Stimulated activated CD8-positive, alpha-beta memory T cell treated with anti-CD3 and anti-CD28 coated beads, Interleukin-4, amount 100 ng/mL, for 48 hours (primary cell): ENCODE data around the gene OBSCN.

Experiments used
- DNase-seq: peaks from one replicate; pipeline ENCODE4 v3.0.0-alpha.2; 2020

The OBSCN gene

DNA sequence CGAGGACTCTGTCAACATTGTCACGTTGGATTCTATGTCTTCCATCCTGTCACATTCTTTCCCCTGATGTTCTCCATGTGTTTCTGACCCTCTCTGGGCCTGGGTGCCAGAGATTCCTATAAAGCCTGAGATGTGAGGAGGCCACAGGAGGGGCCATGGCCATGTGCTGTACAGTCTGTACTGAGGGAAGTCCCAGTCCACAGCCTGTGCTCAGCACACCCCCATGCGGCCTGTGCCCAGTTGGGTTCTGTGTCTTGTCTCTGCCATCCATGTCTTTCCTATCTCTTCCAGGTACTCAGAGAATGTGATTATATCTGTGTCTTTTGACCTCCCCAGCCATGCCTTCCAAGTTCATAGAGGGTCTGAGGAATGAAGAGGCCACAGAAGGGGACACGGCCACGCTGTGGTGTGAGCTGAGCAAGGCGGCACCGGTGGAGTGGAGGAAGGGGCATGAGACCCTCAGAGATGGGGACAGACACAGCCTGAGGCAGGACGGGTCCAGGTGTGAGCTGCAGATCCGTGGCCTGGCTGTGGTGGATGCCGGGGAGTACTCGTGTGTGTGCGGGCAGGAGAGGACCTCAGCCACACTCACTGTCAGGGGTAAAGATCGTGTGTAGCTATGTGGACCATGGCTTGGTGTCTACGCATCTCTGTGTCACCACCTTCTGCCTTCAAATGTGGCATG, 86.1 kb downstream of the OBSCN start:
- DNase-seq: no peak

- no peak for DNase-seq
Observed at GRCh38 chr1:228294717-228295116, 86.9 kb downstream of the OBSCN start.

DNA sequence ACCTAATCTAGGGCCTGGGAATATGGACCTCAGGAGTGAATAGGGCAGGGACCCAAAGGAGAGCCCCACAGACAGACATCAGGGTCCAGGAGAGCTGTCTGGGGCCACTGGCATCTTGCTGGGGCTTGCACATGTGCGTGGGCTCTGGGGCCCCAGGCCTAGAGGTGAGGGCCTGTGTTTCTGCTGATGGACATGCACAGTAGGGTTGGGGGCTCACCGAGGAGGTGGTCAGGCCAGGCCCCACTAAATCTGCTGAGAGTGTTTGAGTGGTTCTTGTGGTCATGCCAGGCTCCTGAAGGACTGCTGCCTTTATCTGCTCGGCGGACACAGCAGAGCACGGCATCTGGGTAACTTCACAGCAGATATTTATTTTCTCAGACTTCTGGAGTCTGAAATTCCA, 87.4 kb downstream of the OBSCN start:
- no peak for DNase-seq

DNA sequence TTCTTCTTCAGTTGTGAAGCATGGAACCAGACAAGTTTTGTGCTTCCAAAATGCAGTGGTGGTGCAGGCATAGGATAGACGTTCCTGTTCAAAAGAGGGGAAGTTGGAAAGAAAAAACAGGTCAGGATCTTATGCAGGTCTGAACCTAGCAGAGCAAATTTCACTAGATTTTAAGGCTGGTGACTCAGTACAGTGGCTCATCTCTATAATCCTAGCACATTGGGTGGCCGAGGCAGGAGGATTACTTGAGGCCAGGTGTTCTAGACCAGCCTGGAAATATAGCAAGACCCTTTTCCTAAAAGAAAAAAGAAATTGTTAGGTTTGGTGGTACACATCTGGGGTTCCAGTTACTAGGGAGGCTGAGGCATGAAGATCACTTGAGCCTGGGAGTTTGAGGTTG, 88.1 kb downstream of the OBSCN start:
- DNase-seq: no peak

DNA sequence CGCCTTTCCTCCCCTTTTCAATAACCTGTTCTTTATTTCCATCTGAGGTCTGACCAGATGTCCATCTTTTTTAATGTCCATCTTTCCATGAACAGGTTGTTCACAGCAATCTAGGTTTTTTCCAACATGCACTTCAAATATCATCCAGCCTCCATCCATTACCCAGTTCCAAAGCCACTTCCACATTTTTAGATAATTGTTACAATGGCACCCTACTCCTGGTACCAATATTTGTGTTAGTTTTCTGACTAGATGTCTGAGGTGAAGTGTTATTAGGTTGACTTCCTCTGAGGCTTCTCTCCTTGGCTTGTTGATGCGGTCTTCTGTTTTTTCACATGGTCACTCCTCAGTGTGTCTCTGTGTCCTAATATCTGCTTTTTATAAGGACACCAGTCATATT, 89.4 kb downstream of the OBSCN start:
- DNase-seq: no peak

- DNase-seq: no peak
Observed at GRCh38 chr1:228297822-228298221, 90.0 kb downstream of the OBSCN start.

GRCh38 chr1:228298471-228298870, 90.6 kb downstream of the OBSCN start:
- no peak for DNase-seq

DNA sequence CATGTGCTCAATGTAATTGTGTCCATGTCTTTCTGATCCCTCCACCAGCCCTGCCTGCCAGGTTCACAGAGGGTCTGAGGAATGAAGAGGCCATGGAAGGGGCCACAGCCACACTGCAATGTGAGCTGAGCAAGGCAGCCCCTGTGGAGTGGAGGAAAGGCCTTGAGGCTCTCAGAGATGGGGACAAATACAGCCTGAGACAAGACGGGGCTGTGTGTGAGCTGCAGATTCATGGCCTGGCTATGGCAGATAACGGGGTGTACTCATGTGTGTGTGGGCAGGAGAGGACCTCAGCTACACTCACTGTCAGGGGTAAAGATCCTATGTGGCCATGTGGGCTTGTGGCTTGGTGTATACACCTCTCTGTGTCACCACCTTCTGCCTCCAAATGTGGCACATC, 91.4 kb downstream of the OBSCN start:
- DNase-seq: no peak

DNA sequence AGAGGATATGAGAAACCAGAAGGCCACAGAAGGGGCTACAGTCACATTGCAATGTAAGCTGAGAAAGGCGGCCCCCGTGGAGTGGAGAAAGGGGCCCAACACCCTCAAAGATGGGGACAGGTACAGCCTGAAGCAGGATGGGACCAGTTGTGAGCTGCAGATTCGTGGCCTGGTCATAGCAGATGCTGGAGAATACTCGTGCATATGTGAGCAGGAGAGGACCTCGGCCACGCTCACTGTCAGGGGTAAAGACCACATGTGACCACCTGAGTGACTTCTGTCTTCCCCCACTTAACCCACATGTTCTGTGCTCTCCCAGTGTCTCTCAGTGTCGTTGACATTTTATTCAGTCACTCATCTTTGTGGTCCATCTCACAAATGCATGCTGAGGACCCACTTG, 92.1 kb downstream of the OBSCN start:
- DNase-seq: no peak

GRCh38 chr1:228302086-228302485, 94.2 kb downstream of the OBSCN start:
- no peak for DNase-seq

GRCh38 chr1:228303596-228303995, 95.8 kb downstream of the OBSCN start:
- no peak for DNase-seq

GRCh38 chr1:228304225-228304624, 96.4 kb downstream of the OBSCN start:
- no peak for DNase-seq

DNA sequence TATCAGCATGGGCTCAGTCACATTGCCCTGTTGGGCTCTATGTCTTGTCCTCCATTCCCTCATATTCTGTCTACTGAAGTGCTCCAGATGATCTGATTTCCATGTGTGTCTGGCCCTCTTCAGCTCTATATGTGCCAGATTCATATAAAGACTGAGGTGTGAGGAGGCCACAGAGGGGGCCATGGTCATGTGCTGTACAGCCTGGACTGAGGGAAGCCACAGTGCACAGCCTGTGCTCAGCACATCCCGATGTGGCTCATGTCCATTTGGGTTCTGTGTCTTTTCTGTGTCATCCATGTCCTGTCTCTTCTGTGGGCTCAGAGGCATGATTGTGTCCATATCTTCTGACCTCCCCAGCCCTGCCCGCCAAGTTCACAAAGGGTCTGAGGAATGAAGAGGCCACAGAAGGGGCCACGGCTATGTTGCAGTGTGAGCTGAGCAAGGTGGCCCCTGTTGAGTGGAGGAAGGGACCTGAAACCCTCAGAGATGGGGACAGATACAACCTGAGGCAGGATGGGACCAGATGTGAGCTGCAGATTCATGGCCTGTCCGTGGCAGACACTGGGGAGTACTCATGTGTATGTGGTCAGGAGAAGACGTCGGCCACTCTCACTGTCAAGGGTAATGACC, 97.0 kb downstream of the OBSCN start:
- no peak for DNase-seq

DNA sequence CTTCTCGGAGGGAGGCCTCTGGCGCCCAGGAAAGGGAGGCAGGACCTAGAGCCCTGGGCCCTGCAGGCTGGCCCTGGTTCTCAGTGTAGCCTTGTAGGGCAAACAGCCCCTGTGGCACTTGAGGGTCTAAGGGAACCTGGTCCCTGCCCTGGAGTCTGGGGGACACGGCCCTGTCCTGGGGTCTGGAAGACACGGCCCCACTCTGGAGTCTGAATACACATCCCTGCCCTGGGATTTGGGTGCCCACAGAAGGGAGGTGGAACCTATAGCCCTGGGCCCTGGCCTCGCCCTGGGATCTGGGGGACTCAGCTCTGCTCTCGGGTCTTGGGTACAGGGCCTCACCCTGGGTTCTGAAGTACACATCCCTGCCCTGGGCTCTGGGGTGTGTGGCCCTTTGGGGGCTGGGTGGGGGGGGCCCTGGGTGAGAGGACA, 97.9 kb downstream of the OBSCN start:
- no peak for DNase-seq

DNA sequence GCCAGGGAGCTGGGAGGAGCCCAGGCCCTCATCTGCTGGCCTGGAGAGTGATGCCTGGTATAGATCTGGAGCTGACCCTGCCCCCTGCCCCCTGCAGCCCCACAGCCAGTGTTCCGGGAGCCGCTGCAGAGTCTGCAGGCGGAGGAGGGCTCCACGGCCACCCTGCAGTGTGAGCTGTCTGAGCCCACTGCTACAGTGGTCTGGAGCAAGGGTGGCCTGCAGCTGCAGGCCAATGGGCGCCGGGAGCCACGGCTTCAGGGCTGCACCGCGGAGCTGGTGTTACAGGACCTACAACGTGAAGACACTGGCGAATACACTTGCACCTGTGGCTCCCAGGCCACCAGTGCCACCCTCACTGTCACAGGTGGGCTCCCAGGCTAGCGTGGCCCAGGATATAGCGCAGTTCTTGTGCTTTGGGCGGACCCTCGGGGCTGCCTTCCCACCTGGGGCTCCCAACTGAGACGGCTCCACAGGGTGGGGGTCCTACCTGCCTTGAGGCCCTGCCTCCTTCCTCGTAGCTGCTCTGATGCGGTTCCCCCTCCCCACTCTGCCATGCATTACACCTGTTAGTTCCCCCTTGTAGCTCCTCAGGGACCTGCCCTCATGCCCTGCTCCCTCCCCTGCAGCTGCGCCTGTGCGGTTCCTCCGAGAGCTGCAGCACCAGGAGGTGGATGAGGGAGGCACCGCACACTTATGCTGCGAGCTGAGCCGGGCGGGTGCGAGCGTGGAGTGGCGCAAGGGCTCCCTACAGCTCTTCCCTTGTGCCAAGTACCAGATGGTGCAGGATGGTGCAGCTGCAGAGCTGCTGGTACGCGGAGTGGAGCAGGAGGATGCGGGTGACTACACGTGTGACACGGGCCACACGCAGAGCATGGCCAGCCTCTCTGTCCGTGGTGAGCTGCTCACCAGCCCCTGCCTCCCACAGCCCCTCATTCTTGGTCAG, 98.7 kb downstream of the OBSCN start:
- DNase-seq: no peak

GRCh38 chr1:228307218-228308023, 99.6 kb downstream of the OBSCN start:
- peak; percentile 9 for DNase-seq

DNA sequence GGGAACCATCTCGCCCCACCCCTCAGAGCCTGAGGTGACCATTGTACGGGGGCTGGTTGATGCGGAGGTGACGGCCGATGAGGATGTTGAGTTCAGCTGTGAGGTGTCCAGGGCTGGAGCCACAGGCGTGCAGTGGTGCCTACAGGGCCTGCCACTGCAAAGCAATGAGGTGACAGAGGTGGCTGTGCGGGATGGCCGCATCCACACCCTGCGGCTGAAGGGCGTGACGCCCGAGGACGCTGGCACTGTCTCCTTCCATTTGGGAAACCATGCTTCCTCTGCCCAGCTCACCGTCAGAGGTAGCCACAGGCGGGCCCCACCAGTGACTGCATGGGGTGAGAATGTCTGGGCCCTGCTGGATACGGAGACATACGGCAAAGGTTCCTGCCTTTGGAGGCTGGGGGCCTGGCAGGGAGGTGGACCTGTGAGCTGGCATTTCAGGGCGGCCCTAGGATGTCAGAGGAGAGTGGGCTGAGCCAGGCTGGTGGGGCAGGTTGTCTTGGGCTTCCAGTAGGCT, 100.3 kb downstream of the OBSCN start:
- no peak for DNase-seq

DNA sequence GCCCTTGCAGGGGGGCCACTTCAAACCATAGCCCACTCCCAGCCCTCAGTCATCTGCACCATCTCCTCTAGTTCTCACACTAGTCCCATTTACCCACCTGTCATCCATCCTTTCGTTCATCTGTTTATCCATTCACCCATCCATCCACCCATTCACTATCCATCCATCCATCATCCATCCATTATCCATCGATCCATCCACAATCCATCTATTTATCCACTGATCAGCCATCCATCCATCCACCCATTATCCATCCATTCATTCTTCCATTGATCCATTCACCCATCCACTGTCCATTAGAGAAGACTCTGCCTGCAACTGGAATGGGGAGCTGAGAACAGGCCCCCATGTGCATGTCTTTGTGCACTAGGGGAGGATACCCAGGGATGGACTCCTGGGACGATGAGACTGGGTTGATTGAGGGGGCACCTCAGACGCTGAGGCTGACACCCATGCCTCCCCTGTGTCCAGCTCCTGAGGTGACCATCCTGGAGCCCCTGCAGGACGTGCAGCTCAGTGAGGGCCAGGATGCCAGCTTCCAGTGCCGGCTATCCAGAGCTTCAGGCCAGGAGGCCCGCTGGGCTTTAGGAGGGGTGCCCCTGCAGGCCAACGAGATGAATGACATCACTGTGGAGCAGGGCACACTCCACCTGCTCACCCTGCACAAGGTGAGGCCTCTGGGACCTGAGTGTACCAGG, 100.9 kb downstream of the OBSCN start:
- no peak for DNase-seq

DNA sequence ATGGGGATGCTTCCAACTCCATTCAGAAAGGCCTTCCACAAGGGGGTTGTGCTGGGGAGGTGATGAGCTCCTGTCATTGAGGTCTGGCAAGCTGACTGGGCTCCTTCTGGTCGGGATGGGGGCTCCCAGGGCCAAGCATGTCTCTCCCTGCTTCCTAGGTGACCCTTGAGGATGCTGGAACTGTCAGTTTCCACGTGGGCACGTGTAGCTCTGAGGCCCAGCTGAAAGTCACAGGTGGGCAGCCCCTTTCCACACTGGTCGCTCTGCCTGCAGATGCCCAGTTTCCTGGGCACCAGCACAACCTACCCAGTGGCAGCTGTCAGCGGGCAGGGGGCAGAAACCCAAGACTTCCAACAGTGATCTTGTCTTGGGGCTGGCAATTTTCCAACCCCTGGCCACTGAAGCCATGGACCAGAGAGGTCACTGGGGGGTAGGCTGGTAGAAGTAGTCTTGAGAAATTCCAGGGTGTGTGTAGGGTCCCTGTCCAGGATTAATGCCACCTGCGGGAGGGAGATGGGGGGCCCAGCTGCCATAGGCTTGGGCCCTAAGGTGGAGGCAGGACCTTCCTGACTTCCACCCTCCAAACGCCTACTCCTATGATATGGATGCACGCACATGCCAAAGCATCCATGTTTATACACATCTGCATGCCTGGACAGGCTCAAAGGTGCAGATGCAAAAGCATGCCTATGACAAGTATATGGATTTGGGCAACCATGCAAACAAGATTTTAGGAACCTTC, 101.7 kb downstream of the OBSCN start:
- DNase-seq: no peak

DNA sequence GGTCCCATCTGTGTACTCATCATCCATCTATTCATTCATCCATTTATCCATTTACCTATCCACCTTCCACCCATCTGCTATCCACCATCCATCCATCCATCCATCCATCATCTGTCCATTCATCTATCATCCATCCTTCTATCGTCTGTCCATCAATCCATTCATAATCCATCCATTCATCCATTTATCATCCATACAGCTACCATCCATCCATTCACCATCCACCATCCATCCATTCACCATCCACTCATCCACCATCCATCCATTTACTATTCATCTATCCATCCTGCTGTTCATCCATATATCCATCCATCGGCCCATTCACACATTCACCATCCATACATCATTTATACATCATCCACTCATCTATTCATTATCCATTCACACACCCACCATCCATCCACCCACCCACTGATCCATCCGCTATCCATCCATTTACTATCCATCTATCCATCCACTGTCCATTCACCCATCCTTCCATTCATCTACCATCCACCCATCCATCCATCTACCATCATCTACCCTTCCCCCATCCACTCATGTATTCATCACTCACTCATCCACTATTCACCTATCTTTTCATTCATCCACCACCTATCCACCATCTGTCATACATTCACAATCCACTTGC, 102.4 kb downstream of the OBSCN start:
- no peak for DNase-seq

DNA sequence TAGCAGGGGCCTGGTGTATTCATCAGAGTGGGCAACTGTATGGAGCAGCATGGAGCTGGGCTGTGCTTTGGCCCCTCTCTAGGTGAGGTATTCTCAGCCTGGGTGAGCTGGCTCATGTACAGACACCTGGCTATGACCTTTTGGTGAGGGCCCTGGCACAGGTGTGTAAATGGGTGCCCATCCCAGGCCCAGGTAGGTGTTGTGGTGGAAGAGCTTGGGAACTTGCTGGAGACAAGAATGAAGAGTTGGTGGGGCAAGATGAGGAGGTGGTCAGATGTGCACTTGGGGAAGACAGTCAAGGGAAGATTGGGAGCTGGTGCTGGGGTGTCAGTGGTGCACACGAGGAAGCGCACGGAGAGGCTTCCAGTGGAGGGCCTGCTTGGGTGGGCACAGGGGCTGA, 103.2 kb downstream of the OBSCN start:
- DNase-seq: no peak
